ENCODE results near the gene FAM240A.
A peak's percentile ranks its signal among the peaks of the same experiment; 100 is the strongest.

Gene FAM240A

GRCh38 chr3:46628901-46629369 lies 16.6 kb downstream of the FAM240A start:
- DNase-seq = no peak

DNA sequence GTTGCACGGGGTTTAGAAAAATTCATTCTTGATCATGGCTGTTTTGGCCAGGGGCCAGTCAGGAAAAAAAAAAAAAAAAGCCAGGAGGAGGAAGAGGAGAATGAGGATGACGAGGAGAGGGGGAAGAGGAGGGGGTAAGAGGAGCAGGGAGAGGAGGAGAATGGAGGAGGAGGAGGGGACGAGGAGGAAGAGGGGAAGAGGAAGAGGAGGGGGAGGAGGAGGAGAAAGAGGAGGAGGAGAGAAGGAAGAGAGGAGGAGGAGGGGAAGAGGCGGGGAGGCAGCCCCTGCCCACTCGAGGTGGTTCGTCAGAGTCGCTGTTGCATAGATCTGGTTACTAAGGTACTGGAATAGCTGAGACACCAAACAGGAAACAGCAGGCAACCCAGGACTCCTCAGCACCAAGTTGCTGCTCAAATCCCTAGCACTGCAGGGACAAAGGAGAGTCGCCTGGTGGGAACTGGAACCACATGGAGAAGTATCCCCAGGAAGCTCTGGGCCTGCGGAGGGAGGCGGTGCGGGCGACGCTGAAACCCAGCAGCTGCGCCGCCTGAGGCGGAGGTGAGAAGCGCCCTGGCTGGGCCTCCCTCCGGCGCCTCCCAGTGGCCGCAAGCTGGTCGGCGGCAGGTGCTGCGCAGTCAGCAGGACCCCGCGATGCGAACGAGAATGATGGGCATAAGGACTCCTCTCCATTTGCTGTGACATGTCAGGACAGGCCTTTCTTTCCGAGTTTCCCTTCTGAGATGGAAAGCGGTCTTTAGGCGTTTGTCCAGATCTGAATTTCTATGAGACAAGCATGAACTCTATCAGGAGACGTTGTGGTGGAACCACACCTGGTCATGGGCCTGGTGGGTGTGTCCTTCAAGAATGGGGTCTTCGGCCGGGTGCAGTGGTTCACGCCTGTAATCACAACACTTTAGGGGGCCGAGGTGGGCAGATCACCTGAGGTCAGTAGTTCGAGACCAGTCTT lies 17.5 kb downstream of the FAM240A start:
- peak; percentile 41 for DNase-seq

GRCh38 chr3:46632792-46633191 lies 20.5 kb downstream of the FAM240A start:
- DNase-seq = no peak

DNA sequence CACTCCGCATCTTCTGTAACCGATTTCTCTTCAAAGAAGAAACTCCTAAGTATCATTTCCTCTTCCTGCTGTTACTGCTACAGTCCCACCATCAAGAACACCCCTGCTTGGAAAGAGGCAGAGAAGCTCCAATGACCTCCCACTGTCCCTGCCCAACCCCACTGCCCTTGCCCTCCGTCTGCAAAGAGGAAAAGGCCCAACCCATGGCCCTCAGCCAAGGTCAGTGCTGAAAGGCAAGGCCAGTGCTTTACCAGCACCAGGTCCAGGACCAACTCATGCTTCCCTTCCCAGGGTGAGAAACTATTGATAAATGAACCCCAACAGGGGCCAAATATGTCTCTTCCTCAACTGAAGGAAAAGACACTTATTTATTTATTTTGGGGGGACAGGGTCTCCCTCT lies 22.5 kb downstream of the FAM240A start:
- DNase-seq = no peak

- no peak for DNase-seq
Observed at GRCh38 chr3:46639221-46639620, 26.9 kb downstream of the FAM240A start.

- DNase-seq = no peak
Observed at GRCh38 chr3:46640927-46641326, 28.6 kb downstream of the FAM240A start.

DNA sequence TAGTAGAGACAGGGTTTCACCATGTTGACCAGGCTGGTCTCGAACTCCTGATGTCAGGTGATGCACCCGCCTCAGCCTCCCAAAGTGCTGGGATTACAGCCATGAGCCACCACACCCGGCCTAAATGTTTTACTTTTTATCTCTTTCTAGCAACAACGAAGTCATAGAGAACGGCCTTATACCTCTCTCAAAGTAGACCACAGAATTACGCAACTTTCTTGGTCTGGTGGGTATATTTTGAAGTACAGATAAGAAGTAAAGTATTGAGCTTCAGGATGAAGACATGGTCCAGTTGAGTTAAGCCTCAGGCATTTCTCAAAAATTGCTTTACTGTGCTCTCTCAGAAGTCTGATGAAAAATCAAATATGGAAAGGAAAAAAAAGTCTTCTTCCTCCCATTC lies 30.6 kb downstream of the FAM240A start:
- DNase-seq = no peak

DNA sequence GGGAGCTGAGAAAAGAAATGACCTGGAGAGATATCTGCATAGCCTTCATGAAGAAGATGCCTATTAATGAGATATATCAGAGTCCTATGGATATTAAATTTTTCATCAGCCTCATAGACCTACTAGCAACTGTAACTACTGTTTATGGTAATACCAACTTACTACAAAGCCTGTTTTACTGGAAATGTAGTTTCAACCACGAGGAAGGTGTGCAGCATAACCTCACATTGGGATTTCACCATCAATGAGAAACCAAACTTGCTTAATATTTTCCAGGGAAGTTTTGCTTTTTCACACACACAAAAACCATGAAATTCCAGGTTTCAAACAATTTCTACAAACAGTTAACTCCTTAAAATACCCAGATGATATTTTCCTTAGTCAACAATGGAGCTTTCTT lies 31.4 kb downstream of the FAM240A start:
- DNase-seq = no peak

DNA sequence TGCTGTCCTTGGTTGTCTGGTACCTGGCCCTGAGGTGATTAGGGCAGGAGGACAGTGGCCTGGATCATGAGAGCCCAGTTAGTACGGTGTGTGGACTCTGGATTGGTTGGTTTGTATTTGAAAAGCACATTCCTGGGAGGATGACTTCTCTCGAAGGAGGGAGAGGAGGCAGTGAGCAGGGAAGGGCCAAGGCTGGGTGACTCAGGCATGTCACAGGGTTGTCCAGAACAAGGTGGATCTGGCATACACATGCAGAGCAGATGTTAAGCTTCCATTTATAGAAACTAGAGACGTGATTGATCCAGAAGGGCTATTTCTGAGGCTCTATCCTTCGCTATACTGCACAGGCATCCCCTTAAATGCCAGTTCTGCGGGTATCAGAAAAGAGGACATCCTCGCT lies 34.4 kb downstream of the FAM240A start:
- DNase-seq = no peak

- no peak for DNase-seq
Observed at GRCh38 chr3:46648096-46648495, 35.8 kb downstream of the FAM240A start.

DNA sequence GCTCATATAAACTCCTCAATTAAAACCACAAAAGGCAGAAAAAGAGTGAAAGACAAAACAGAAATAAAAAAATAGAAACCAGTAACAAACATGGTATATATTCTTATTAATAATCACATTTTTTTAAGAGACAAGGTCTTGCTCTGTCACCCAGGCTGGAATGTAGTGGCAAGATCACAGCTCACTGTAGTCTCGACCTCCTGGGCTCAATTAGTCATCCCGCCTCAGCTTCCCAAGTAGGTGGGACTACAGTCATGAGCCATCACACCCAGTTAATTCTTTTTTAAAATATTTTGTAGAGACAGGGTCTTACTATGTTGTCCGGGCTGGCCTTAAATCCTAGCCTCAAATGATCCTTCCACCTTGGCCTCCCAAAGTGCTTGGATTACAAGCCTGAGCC lies 37.1 kb downstream of the FAM240A start:
- DNase-seq = no peak

- no peak for DNase-seq
Observed at GRCh38 chr3:46651084-46651483, 38.8 kb downstream of the FAM240A start.

GRCh38 chr3:46655271-46655670 lies 42.9 kb downstream of the FAM240A start:
- no peak for DNase-seq

DNA sequence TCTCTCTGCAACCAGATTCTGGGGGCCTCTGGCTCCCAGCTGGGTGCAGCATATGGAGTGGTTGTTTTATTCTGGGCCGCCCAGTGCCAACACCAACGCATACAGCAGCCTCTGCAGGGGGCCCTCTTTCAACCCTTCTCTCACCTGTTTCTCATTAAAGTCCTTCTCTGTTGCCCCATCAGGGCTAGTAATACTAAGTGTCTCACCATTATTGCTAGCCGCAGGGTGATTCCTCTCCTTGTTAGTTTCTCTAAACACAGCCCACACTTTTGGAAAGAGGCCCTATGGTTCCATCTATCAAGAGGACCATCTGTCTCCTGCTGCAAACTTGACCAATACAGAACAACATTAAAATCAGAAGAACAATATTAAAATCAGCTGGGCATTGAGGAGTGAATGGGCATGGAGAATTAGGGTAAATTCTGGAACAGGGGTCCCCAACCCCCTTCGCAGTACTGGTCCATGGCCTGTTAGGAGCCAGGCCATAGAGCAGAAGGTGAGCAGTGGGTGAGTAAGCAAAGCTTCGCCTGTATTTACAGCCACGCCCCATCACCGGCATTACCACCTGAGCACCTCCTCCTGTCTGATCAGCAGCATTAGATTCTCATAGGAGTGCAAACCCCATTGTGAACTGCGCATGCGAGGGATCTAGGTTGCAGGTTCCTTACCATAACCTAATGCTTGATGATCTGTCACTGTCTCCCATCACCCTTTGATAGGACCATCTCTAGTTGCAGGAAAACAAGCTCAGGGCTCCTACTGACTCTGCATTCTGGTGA lies 44.6 kb downstream of the FAM240A start:
- no peak for DNase-seq

DNA sequence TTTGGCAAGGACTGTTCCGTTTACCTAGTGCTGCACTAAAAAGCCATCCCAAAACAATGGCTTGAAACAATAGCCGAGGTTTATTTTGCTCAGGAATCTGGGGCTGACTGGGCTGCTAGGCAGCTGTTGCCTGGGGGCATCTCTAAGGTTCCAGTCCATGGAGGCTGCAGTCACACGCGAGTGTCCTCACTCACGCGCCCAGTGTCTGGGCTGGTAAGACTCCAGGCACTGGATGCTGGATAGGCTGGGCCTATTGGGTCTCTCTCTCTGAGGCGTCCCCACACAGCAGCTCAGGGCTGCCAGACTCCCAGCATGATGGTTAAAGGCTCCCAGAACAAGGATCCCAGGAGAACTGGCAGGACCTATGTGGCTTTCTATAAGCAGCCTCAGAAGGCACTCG lies 47.0 kb downstream of the FAM240A start:
- DNase-seq = no peak

GRCh38 chr3:46660003-46660402 lies 47.7 kb downstream of the FAM240A start:
- DNase-seq = no peak

GRCh38 chr3:46660543-46661523 lies 48.5 kb downstream of the FAM240A start:
- DNase-seq = no peak

DNA sequence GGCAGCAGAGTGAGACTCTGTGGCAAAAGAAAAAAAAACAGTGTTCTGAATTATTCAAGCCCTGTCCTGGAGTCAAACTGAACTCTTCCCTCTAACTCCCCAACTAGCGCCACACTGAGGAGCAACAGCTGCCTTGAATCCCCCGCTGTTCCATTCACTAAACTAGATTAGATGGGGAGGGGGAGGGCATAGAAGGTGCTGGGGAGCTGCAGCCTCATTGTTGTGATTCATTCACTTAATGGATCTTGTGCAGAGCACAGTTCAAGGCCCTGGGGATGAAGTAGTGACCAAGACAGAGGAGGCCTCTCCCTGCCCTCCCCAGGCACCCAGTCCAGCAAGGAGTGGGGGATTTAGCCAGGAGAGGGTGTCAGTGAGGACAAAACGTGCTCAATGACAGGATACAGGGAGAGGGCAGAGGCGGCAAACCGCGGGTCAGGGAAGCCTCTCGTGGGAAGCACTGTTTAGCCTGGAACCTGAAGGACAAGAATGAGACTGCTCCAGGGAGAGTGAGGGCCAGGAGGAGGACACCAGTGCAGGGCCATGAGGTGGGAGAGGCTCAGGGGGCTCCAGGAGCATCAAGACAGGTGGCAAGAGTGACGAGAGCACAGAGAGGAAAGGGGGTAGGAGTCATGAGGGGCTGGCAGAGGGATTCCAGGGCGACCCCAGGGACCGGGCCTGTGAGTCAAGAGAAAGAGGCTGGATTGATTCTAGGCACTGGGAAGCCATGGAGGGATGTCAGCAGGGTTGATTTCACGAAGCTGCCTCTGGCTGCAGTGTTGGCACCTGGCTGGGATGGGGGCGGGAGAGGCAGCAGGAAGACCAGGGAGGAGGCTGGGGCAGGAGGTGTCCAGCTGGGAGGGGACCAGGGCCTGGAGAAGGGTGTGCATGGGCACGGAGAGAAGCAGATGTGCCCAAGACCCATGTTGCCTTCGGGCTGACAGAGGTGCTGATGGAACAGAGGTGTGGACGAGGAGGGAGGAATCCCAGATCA lies 49.7 kb downstream of the FAM240A start:
- no peak for DNase-seq

GRCh38 chr3:46662771-46663551 lies 50.6 kb downstream of the FAM240A start:
- no peak for DNase-seq

DNA sequence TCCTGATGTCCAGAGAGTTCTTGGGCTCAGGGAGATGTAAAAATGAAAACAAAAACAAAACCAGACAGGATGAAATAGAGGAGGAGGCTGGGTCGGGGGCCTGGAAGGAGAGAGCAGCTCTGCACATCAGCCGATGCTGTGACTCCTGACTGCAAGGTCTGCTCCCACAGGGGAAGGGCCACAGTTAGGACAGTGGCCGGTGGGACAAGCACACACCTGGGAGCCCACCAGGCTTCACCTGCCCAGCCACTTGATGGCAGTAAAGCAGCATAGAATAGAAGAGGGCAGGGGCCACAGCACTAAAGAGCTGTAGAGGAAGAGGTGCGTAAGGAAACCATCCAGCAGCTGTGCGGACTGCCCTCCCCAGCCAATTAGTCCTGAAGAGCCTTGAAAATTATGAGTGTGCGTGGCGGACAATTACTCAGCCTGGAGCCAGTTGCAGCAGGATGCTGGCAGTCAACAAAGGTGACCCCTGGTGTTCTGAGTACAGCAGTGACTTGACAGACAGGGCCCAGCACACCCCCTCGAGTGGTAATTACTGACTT lies 51.3 kb downstream of the FAM240A start:
- no peak for DNase-seq
